Naive B cell (primary cell): ENCODE results near the gene DYNLRB2. TPM values are rescaled to one million over a fixed set of nuclear protein-coding genes. Genes with fewer than 3 reads are reported as not detected.

Source experiments
- ATAC-seq, 2 donors: fragments of 150-1000 bp; cut with Tn5 transposase; 2 replicates each; pipeline ENCODE4 v1.10.0; 2021; ENCODE audit warnings: low read depth in 2 of 2, mild to moderate bottlenecking in 2 of 2, moderate library complexity in 2 of 2
- DNase-seq: peaks from one replicate; pipeline ENCODE4 v3.0.0; 2022
- H3K27ac Mint-ChIP-seq, 6 donors: one replicate each; pipeline ENCODE4 v1.8.0; 2020 to 2022; ENCODE audit warnings: mild to moderate bottlenecking in 6 of 6, mixed read lengths in 6 of 6, moderate library complexity in 5 of 6, inconsistent platforms in 2 of 6
- H3K27me3 Mint-ChIP-seq, 3 donors: one replicate each; pipeline ENCODE4 v1.8.0; 2021 to 2022; ENCODE audit warnings: mixed read lengths in 3 of 3, mild to moderate bottlenecking in 1 of 3
- H3K36me3 Mint-ChIP-seq, 2 donors: one replicate each; pipeline ENCODE4 v1.8.0; 2020 to 2022; ENCODE audit warnings: mixed read lengths in 2 of 2, inconsistent platforms in 1 of 2, mild to moderate bottlenecking in 1 of 2
- H3K4me1 Mint-ChIP-seq, 3 donors: one replicate each; pipeline ENCODE4 v1.8.0; 2020 to 2022; ENCODE audit warnings: mixed read lengths in 3 of 3, inconsistent platforms in 1 of 3, mild to moderate bottlenecking in 1 of 3, moderate library complexity in 1 of 3
- H3K4me3 Mint-ChIP-seq, 8 donors: one replicate each; pipeline ENCODE4 v1.8.0; 2020 to 2022; ENCODE audit warnings: mild to moderate bottlenecking in 8 of 8, mixed read lengths in 8 of 8, moderate library complexity in 8 of 8, inconsistent platforms in 2 of 8
- H3K9me3 Mint-ChIP-seq, 7 donors: one replicate each; pipeline ENCODE4 v1.8.0; 2020 to 2022; ENCODE audit warnings: mixed read lengths in 7 of 7, mild to moderate bottlenecking in 5 of 7, inconsistent platforms in 2 of 7, moderate library complexity in 1 of 7
- polyA plus RNA-seq, 6 donors: library from polyadenylated mRNA; unstranded; fragments of 300-500 nt; fragmentation: Illumina TruSeq; gene quantifications; one replicate each; pipeline ENCODE4 v1.2.3, GENCODE V29; 2021; ENCODE audit warnings: low read depth in 6 of 6

The DYNLRB2 gene
- polyA plus RNA-seq: not detected

GRCh38 chr16:80540516-80541305, at the start of gene DYNLRB2:
Gene DYNLRB2 (plus strand): TSS chr16:80540993. CDS start chr16:80541077, 84 bp downstream.
- Mint-ChIP-seq H3K27me3 (peaks cover 26 to 34% (median 33%) of the 10 kb centered on the region in 3 donors), H3K4me1 (peaks cover 13 to 19% (median 18%) of the 10 kb centered on the region in 3 donors), H3K4me3 (peak within 1 kb of the TSS; percentile 93 to 98 (median 96)), H3K9me3 (peaks cover 0 to 6% (median 0%) of the 10 kb centered on the region in 7 donors), H3K27ac (peak within 1 kb of the TSS; percentile 93 to 99 (median 98)), H3K36me3 (peaks cover 0 to 7% of the 10 kb centered on the region in 2 donors)
- peak; percentile 95 to 96 for ATAC-seq
- DNase-seq: peak; percentile 90

- Mint-ChIP-seq H3K27ac (peak overlapping the region in 1 of 6 donors; percentile 10), H3K4me1 (peaks cover 0 to 2% (median 0%) of the 10 kb centered on the region in 3 donors), H3K36me3 (peaks cover 4 to 8% of the 10 kb centered on the region in 2 donors), H3K27me3 (peaks cover 21 to 35% (median 31%) of the 10 kb centered on the region in 3 donors), H3K9me3 (peaks cover 3 to 34% (median 11%) of the 10 kb centered on the region in 7 donors), H3K4me3 (no peak overlapping the region)
- ATAC-seq (no peak), DNase-seq (no peak)
Observed at GRCh38 chr16:80500116-80500859, 40.5 kb upstream of the DYNLRB2 start.

- no peak for ATAC-seq
- Mint-ChIP-seq H3K9me3 (peaks cover 3 to 34% (median 11%) of the 10 kb centered on the region in 7 donors), H3K36me3 (peaks cover 4 to 8% of the 10 kb centered on the region in 2 donors), H3K4me3 (no peak overlapping the region), H3K4me1 (peaks cover 0 to 2% (median 0%) of the 10 kb centered on the region in 3 donors), H3K27ac (peak overlapping the region in 1 of 6 donors; percentile 28), H3K27me3 (peaks cover 13 to 27% (median 27%) of the 10 kb centered on the region in 3 donors)
- DNase-seq: no peak
Observed at GRCh38 chr16:80500961-80501525, 39.8 kb upstream of the DYNLRB2 start.

DNA sequence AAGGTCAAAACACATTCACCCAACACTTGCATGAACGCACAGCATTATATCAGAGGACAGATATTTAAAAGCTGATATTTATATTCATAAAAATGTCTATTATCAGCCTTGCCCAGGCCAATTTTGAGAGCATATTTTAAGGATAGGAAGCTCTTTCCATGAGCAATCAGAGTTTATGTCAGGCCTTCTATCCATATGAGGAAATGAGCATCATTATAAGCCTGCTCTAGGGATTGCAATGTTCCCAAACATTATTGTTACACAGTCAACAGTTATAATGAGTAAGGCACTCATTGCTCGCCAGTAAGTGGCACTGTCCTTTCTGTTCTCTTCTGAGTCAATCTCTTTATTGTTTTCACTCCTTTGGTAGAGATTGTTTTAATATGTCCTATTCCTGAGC, 37.7 kb upstream of the DYNLRB2 start:
- H3K9me3 Mint-ChIP-seq: peaks cover 3 to 34% (median 11%) of the 10 kb centered on the region in 7 donors
- no peak overlapping the region for H3K27ac Mint-ChIP-seq
- ATAC-seq: no peak
- no peak for DNase-seq
- no peak overlapping the region for H3K4me3 Mint-ChIP-seq
- peaks cover 4 to 8% of the 10 kb centered on the region in 2 donors for H3K36me3 Mint-ChIP-seq
- peaks cover 0 to 2% (median 0%) of the 10 kb centered on the region in 3 donors for H3K4me1 Mint-ChIP-seq
- peaks cover 12 to 37% (median 13%) of the 10 kb centered on the region in 3 donors for H3K27me3 Mint-ChIP-seq

DNA sequence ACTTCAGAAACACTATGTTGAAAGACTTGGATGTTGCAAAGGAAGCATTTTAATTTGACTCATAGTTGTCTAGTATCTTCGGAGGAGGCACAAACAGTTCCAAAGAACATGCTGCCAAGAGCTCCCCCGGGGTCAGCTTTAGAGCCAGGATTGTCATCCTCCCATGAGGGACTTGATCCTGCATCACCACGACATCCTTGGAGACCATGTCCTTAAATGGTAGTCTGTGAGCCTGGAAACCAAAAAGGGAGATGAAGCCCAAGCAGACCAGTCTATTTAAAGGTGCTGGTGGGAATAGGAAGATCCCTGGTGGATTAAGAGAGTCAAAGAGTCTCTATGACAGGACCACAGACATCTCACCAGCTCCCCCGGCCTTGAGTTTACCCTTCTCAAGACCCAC, 33.3 kb upstream of the DYNLRB2 start:
- peaks cover 0 to 6% (median 3%) of the 10 kb centered on the region in 7 donors for H3K9me3 Mint-ChIP-seq
- DNase-seq: no peak

DNA sequence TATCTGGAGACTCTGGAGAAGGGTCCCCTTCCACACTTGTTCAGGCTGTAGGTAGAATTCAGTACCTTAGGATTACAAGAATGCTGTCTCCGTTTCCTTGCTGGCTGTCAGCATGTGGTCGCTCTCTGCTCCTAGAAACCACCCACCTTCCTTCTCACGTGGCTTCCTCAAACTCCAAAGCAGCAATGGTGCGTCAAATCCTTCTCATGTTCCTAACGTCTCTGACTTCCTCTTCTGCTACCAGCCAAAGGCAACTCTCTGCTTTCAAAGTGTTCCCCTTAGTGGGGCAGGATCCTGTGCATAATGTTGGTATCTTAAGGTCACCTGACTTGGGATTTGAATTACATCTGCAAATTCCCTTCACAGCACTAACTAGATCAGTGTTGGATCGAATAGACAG, 30.9 kb upstream of the DYNLRB2 start:
- DNase-seq (no peak), ATAC-seq (no peak)
- Mint-ChIP-seq H3K27ac (no peak overlapping the region), H3K9me3 (no peaks in the 10 kb centered on the region), H3K4me3 (peak overlapping the region in 1 of 8 donors; percentile 25), H3K36me3 (no peaks in the 10 kb centered on the region), H3K4me1 (no peaks in the 10 kb centered on the region), H3K27me3 (peaks cover 24 to 40% (median 39%) of the 10 kb centered on the region in 3 donors)

More for the DNA sequence above, 33.3 kb upstream of the DYNLRB2 start:
- H3K4me3 Mint-ChIP-seq: no peak overlapping the region
- H3K36me3 Mint-ChIP-seq: peaks cover 4 to 6% of the 10 kb centered on the region in 2 donors
- no peak for ATAC-seq
- no peaks in the 10 kb centered on the region for H3K4me1 Mint-ChIP-seq
- H3K27ac Mint-ChIP-seq: no peak overlapping the region
- H3K27me3 Mint-ChIP-seq: peaks cover 14 to 41% (median 29%) of the 10 kb centered on the region in 3 donors

GRCh38 chr16:80511824-80512592, 28.8 kb upstream of the DYNLRB2 start:
- DNase-seq (no peak), ATAC-seq (no peak)
- Mint-ChIP-seq H3K4me1 (no peaks in the 10 kb centered on the region), H3K36me3 (no peaks in the 10 kb centered on the region), H3K4me3 (no peak overlapping the region), H3K27ac (no peak overlapping the region), H3K27me3 (peaks cover 25 to 47% (median 42%) of the 10 kb centered on the region in 3 donors), H3K9me3 (no peaks in the 10 kb centered on the region)

- Mint-ChIP-seq H3K27me3 (peaks cover 25 to 47% (median 37%) of the 10 kb centered on the region in 3 donors), H3K9me3 (no peaks in the 10 kb centered on the region), H3K27ac (no peak overlapping the region), H3K4me1 (no peaks in the 10 kb centered on the region), H3K36me3 (no peaks in the 10 kb centered on the region), H3K4me3 (no peak overlapping the region)
- DNase-seq (no peak), ATAC-seq (no peak)
Observed at GRCh38 chr16:80512593-80512853, 28.3 kb upstream of the DYNLRB2 start.

DNA sequence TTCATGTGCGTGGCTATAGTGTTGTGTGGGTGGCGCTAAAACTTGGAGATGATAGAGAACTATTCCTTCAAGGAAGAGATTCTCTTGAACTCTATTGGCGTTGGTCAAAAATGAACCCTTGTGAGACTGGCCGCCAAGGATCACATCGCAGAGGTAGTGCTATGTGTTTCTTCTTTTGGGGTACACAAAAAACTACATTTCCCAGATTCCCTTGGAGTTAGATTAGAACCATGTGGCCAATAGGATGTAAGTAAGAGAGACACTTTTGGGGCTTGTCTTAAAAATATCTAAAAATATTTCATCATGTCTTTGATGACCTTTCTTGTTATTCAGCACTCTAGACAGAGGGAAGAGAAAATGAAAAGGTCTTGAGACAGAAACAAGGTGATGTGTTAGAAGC, 25.4 kb upstream of the DYNLRB2 start:
- ATAC-seq (no peak), DNase-seq (no peak)
- Mint-ChIP-seq H3K4me1 (peaks cover 3 to 8% (median 5%) of the 10 kb centered on the region in 3 donors), H3K27me3 (peaks cover 20 to 34% (median 30%) of the 10 kb centered on the region in 3 donors), H3K4me3 (no peak overlapping the region), H3K36me3 (no peaks in the 10 kb centered on the region), H3K9me3 (no peaks in the 10 kb centered on the region), H3K27ac (no peak overlapping the region)

- H3K27ac Mint-ChIP-seq: no peak overlapping the region
- no peaks in the 10 kb centered on the region for H3K9me3 Mint-ChIP-seq
- H3K36me3 Mint-ChIP-seq: no peaks in the 10 kb centered on the region
- ATAC-seq (no peak), DNase-seq (no peak)
- H3K4me3 Mint-ChIP-seq: no peak overlapping the region
- H3K4me1 Mint-ChIP-seq: peaks cover 3 to 8% (median 5%) of the 10 kb centered on the region in 3 donors
- H3K27me3 Mint-ChIP-seq: peaks cover 20 to 35% (median 29%) of the 10 kb centered on the region in 3 donors
Observed at GRCh38 chr16:80517846-80518245, 22.9 kb upstream of the DYNLRB2 start.

DNA sequence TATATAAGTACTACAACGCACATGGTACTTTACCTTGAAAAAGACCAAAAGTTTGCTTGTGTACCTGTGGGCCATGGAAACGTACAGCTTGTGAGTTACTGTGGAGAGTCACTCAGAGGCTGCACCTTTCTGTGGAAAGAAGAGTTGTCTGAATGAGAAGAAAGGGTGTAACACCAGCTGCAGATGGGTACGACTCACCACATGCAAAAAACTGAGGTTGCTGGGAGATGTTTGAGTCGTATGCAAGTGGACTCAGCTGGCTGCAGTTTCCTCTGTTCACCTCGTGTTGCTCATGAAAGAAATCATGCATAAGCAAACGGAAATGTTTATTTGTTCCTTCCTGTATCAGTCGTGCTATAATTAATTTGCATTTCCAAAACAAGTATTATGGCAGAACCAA, 22.4 kb upstream of the DYNLRB2 start:
- Mint-ChIP-seq H3K36me3 (no peaks in the 10 kb centered on the region), H3K4me3 (peak overlapping the region in 1 of 8 donors; percentile 17), H3K4me1 (peaks cover 3 to 8% (median 5%) of the 10 kb centered on the region in 3 donors), H3K27me3 (peaks cover 14 to 30% (median 29%) of the 10 kb centered on the region in 3 donors), H3K27ac (no peak overlapping the region), H3K9me3 (no peaks in the 10 kb centered on the region)
- DNase-seq (no peak), ATAC-seq (peak; percentile 65 to 82)

DNA sequence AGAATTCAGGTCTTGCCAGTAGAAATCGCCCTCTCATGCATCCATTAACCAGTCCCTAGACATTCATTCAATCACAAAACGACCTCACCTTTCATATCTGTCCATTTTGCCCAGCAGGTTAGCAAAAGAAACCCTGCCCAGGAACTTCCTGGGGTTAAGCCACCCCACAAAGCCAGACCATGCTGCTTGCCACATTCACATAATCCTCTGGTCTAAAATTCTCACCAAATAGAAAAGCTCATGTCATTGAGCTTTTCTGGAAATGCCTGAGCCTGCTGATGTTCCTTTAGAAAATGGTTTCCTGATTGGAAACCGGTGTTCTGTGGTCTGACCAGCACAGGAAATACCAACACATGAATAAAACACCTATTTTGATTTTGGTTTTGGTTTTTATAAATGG, 21.6 kb upstream of the DYNLRB2 start:
- Mint-ChIP-seq H3K27ac (peak overlapping the region in 2 of 6 donors; percentile 38 to 73), H3K4me1 (peaks cover 3 to 8% (median 5%) of the 10 kb centered on the region in 3 donors), H3K36me3 (no peaks in the 10 kb centered on the region), H3K27me3 (peaks cover 15 to 35% (median 23%) of the 10 kb centered on the region in 3 donors), H3K9me3 (no peaks in the 10 kb centered on the region), H3K4me3 (peak overlapping the region in 1 of 8 donors; percentile 25)
- no peak for ATAC-seq
- no peak for DNase-seq

DNA sequence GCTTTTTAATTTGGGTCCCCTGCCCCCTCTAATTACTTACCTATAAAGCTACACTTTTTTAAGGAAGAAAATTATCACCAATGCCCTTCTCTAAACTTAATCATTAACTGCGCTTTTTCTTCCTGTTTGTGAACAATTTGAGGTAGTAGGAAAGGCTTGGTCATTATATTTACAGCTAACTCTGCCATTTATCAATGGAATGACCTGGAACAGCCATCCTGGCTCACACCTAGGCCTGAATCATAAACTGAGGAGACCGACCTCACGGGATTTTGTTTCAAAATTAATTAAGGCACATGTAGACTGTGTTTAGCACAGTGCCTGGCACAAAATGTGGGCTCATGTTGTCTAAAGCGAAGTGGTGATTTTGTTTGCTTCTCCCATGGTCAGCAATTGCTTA, 15.4 kb upstream of the DYNLRB2 start:
- no peaks in the 10 kb centered on the region for H3K36me3 Mint-ChIP-seq
- H3K4me3 Mint-ChIP-seq: no peak overlapping the region
- peaks cover 3 to 23% (median 15%) of the 10 kb centered on the region in 3 donors for H3K27me3 Mint-ChIP-seq
- no peaks in the 10 kb centered on the region for H3K4me1 Mint-ChIP-seq
- DNase-seq (no peak), ATAC-seq (no peak)
- no peaks in the 10 kb centered on the region for H3K9me3 Mint-ChIP-seq
- H3K27ac Mint-ChIP-seq: no peak overlapping the region
